Activated T-cell treated with anti-CD3 and anti-CD28 coated beads, Interleukin-2, amount 50 U/mL, for 24 hours (primary cell): ENCODE results near the gene RABL3.
"Not testable (repeated sequence)": the region's sequence is repeated elsewhere in the genome, so short reads cannot be mapped to it uniquely, and the experiment has no call there.

ENCODE experiments used
- DNase-seq: peaks from one replicate; pipeline ENCODE4 v3.0.0-alpha.2; 2020
- H3K27ac Mint-ChIP-seq: 2 replicates; pipeline ENCODE4 v1.8.0; 2020; ENCODE audit warnings: mild to moderate bottlenecking, mixed read lengths
- H3K27me3 Mint-ChIP-seq: 2 replicates; pipeline ENCODE4 v1.8.0; 2020; ENCODE audit warnings: mixed read lengths
- H3K36me3 Mint-ChIP-seq: 2 replicates; pipeline ENCODE4 v1.8.0; 2020; ENCODE audit warnings: low read depth, mixed read lengths
- H3K4me1 Mint-ChIP-seq: 2 replicates; pipeline ENCODE4 v1.8.0; 2020; ENCODE audit warnings: low read depth, mixed read lengths
- H3K4me3 Mint-ChIP-seq: 2 replicates; pipeline ENCODE4 v1.8.0; 2020; ENCODE audit warnings: mild to moderate bottlenecking, moderate library complexity, mixed read lengths
- H3K9me3 Mint-ChIP-seq: 2 replicates; pipeline ENCODE4 v1.8.0; 2020; ENCODE audit warnings: mixed read lengths

The RABL3 gene

DNA sequence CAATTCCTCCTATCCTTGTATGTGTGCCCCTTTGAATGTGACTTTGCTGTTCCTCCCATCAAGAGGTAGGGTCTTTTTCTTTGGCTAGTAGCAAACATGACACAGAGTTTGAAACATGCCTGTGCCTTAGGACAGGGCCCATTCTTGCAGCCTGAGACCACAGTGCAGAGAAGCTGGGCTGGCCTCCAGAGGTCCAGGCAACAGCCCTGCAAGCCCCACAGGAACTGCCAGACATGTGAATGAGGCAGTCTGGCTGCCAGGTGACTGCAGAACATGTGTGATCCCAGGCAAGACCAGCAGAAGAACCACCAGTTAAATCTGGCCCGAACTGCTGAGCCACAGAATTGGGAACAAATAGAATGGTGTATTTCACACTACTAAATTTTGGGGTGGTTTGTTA lies 59.1 kb downstream of the RABL3 start:
- Mint-ChIP-seq H3K27ac (no peak overlapping the region), H3K9me3 (no peaks in the 10 kb centered on the region)
- no peak for DNase-seq

DNA sequence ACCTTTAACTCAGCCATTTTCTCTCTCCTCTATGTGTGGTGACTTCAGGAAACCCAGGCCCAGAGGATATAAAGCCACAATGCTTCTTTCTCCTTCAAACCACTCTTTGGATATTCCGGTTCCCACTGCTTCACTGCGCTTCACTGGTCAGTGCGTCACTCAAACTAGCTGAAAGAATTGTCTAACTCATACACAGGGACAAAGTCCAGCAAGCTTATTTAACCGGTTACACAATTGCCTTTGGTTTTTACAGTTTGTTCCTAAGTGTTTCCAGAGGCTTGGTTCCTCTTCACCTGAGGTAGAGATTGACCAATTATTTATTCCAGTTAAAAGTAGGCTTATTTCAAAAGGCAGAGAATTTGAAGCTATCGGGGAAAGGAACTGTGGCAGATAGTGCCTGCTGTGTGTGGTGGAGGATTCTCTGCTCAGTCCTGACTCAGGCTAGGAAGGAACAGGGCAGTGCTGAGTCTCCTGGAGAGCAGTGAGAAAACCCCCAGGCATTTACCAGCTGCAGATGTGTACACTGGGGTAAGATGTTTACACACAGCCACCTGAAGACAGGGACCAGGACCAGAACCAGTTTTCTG lies 60.1 kb downstream of the RABL3 start, which contains the start of gene HGD:
TSS of gene HGD (minus strand) at position 145 of the 587 bp plus-strand sequence. CDS start at position 17, 128 bp downstream.
- peaks cover 14% of the 10 kb centered on the region for H3K36me3 Mint-ChIP-seq
- H3K27me3 Mint-ChIP-seq, result peaks cover 3% of the 10 kb centered on the region
- no peak for DNase-seq
- no peak within 1 kb of the TSS for H3K4me3 Mint-ChIP-seq
- peaks cover 3% of the 10 kb centered on the region for H3K4me1 Mint-ChIP-seq
- H3K9me3 Mint-ChIP-seq, result peaks cover 4% of the 10 kb centered on the region
- no peak within 1 kb of the TSS for H3K27ac Mint-ChIP-seq

More for the DNA sequence above, 59.1 kb downstream of the RABL3 start:
- peaks cover 3% of the 10 kb centered on the region for H3K4me1 Mint-ChIP-seq
- H3K27me3 Mint-ChIP-seq, result no peaks in the 10 kb centered on the region
- H3K4me3 Mint-ChIP-seq, result no peak overlapping the region
- H3K36me3 Mint-ChIP-seq, result peaks cover 12% of the 10 kb centered on the region

DNA sequence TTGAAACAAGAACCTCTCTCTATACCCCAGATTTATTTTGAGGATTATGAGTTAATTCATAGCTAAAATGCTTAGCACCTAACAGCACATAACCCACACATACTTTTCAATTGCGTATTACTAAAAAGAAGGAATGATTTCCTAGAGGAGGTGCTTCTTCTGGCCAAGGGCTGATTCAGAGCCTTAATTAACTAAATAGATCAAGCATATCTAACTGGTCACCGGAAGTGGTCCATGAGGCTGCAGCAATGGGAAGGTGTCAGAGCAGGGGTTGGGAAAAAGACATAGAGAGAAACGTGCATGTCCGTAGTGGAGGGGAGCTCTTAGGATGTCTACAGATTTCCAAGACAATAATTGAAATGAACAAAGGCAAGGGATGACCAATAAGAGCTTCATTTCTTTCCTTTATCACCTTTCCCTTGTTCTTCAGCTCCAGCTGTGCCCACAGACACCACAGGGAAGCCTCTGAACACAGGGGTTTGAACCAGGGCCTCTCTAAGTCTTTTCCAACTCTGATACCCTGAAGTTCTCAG lies 60.7 kb downstream of the RABL3 start:
- peaks cover 10% of the 10 kb centered on the region for H3K36me3 Mint-ChIP-seq
- no peak overlapping the region for H3K4me3 Mint-ChIP-seq
- DNase-seq, result no peak
- H3K27me3 Mint-ChIP-seq, result peaks cover 3% of the 10 kb centered on the region
- no peak overlapping the region for H3K27ac Mint-ChIP-seq
- H3K9me3 Mint-ChIP-seq, result peaks cover 6% of the 10 kb centered on the region
- H3K4me1 Mint-ChIP-seq, result peaks cover 3% of the 10 kb centered on the region

- Mint-ChIP-seq H3K27me3 (peaks cover 3% of the 10 kb centered on the region), H3K4me1 (peaks cover 3% of the 10 kb centered on the region), H3K27ac (no peak overlapping the region), H3K4me3 (no peak overlapping the region), H3K9me3 (peaks cover 8% of the 10 kb centered on the region), H3K36me3 (peaks cover 6% of the 10 kb centered on the region)
- no peak for DNase-seq
Observed at GRCh38 chr3:120681018-120681417, 61.3 kb downstream of the RABL3 start.

GRCh38 chr3:120680193-120680894 lies 62.0 kb downstream of the RABL3 start:
- H3K27ac Mint-ChIP-seq, result no peak overlapping the region
- no peak overlapping the region for H3K4me3 Mint-ChIP-seq

GRCh38 chr3:120678984-120679383 lies 63.3 kb downstream of the RABL3 start:
- peaks cover 5% of the 10 kb centered on the region for H3K36me3 Mint-ChIP-seq
- peaks cover 3% of the 10 kb centered on the region for H3K4me1 Mint-ChIP-seq
- peaks cover 3% of the 10 kb centered on the region for H3K27me3 Mint-ChIP-seq
- no peak for DNase-seq
- peaks cover 8% of the 10 kb centered on the region for H3K9me3 Mint-ChIP-seq
- no peak overlapping the region for H3K27ac Mint-ChIP-seq
- H3K4me3 Mint-ChIP-seq, result no peak overlapping the region

More at GRCh38 chr3:120680193-120680894, 62.0 kb downstream of the RABL3 start:
- Mint-ChIP-seq H3K9me3 (peaks cover 8% of the 10 kb centered on the region), H3K4me1 (peaks cover 3% of the 10 kb centered on the region), H3K36me3 (peaks cover 5% of the 10 kb centered on the region), H3K27me3 (peaks cover 3% of the 10 kb centered on the region)
- no peak for DNase-seq

GRCh38 chr3:120678331-120678947 lies 63.9 kb downstream of the RABL3 start:
- no peak overlapping the region for H3K27ac Mint-ChIP-seq
- no peak overlapping the region for H3K4me3 Mint-ChIP-seq
- H3K27me3 Mint-ChIP-seq, result peaks cover 3% of the 10 kb centered on the region
- peaks cover 5% of the 10 kb centered on the region for H3K36me3 Mint-ChIP-seq
- H3K4me1 Mint-ChIP-seq, result peaks cover 3% of the 10 kb centered on the region
- DNase-seq, result no peak
- H3K9me3 Mint-ChIP-seq, result peaks cover 8% of the 10 kb centered on the region

- H3K9me3 Mint-ChIP-seq, H3K27ac Mint-ChIP-seq, H3K27me3 Mint-ChIP-seq, H3K4me1 Mint-ChIP-seq, H3K4me3 Mint-ChIP-seq, H3K36me3 Mint-ChIP-seq, DNase-seq: not testable (repeated sequence)
Observed at GRCh38 chr3:120677193-120677592, 65.1 kb downstream of the RABL3 start.

- Mint-ChIP-seq H3K27ac (no peak overlapping the region), H3K4me1 (no peaks in the 10 kb centered on the region), H3K9me3 (peaks cover 8% of the 10 kb centered on the region)
Observed at GRCh38 chr3:120673116-120673515, 69.2 kb downstream of the RABL3 start.

DNA sequence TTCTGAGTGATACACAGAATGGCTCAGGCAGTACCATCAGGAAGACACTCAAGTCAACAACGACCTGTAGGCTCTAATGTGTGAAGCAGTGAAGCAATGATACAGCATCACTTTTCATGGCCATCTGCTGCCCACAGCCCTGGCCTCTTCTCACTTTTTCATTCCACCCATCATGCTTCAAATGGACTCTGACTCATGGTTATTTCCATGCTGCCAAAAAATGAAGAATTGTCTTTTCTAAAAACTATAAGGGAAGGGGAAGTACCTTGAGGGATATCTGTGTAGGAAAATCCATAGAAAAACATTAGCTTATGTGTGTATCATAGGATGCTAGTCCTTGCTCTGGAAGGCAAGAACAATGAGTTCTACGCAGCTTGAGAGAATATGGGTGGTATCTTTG lies 71.7 kb downstream of the RABL3 start:
- Mint-ChIP-seq H3K36me3 (no peaks in the 10 kb centered on the region), H3K27ac (no peak overlapping the region), H3K9me3 (no peaks in the 10 kb centered on the region), H3K27me3 (no peaks in the 10 kb centered on the region), H3K4me1 (no peaks in the 10 kb centered on the region), H3K4me3 (no peak overlapping the region)
- DNase-seq, result no peak

More at GRCh38 chr3:120673116-120673515, 69.2 kb downstream of the RABL3 start:
- no peak overlapping the region for H3K4me3 Mint-ChIP-seq
- peaks cover 3% of the 10 kb centered on the region for H3K27me3 Mint-ChIP-seq
- peaks cover 5% of the 10 kb centered on the region for H3K36me3 Mint-ChIP-seq
- DNase-seq, result no peak

- Mint-ChIP-seq H3K27ac (no peak overlapping the region), H3K27me3 (no peaks in the 10 kb centered on the region), H3K4me1 (no peaks in the 10 kb centered on the region), H3K9me3 (no peaks in the 10 kb centered on the region), H3K4me3 (no peak overlapping the region), H3K36me3 (no peaks in the 10 kb centered on the region)
- no peak for DNase-seq
Observed at GRCh38 chr3:120664926-120665325, 77.4 kb downstream of the RABL3 start.

DNA sequence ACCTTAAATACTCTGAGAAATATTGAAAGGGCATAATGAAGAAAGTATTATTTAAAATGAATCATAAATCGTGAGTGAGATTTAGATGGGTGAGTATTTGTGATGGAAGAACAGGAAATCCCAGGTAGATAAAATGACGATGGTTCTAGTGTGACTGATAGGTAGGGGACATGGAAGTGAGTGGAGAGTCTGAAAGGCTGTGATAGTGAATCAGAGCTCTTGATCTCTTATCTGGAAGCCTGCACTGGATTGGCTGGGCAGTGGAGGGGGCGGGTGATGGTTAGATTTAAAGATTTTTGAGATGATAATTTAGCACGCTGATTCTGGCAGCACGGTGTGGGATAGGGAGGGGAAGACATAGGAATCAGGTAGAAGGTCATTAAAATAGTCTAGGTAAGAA lies 80.4 kb downstream of the RABL3 start:
- no peaks in the 10 kb centered on the region for H3K27me3 Mint-ChIP-seq

GRCh38 chr3:120661106-120661905 lies 81.0 kb downstream of the RABL3 start:
- Mint-ChIP-seq H3K27ac (no peak overlapping the region), H3K27me3 (no peaks in the 10 kb centered on the region), H3K9me3 (no peaks in the 10 kb centered on the region), H3K4me1 (no peaks in the 10 kb centered on the region), H3K36me3 (no peaks in the 10 kb centered on the region), H3K4me3 (no peak overlapping the region)
- no peak for DNase-seq

More for the DNA sequence above, 80.4 kb downstream of the RABL3 start:
- Mint-ChIP-seq H3K4me1 (no peaks in the 10 kb centered on the region), H3K36me3 (no peaks in the 10 kb centered on the region), H3K27ac (no peak overlapping the region), H3K4me3 (no peak overlapping the region), H3K9me3 (no peaks in the 10 kb centered on the region)
- no peak for DNase-seq

DNA sequence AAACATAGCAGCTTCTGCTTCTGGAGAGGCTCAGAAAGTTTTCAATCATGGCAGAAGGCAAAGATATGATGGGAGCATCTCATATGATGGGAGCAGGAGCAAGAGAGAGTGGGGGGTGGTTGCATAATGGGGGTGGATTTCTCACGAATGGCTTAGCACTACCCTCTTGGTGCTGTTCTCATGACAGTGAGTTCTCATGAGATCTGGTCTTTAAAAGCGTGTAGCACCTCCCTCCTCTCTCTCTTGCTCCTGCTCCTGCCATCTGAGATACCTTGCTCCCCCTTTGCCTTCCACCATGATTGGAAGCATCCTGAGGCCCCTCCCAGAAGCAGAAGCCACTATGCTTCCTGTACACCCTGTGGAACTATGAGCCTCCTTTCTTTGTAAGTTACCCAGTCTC lies 82.5 kb downstream of the RABL3 start:
- Mint-ChIP-seq H3K27me3 (no peaks in the 10 kb centered on the region), H3K4me3 (no peak overlapping the region), H3K27ac (no peak overlapping the region), H3K9me3 (no peaks in the 10 kb centered on the region), H3K4me1 (no peaks in the 10 kb centered on the region), H3K36me3 (no peaks in the 10 kb centered on the region)
- no peak for DNase-seq
